PC-9 (cell line): Measurements from ENCODE around the gene SLCO2A1. TPM values are rescaled to one million over a fixed set of nuclear protein-coding genes. Genes with fewer than 3 reads are reported as not detected.

ENCODE experiments used
- BruUV-seq: library from RNA; stranded (reverse); fragments of 400-500 nt; replicated peaks from 2 replicates; lab custom pipeline; 2021; lab: Mats Ljungman, UMichigan
- CTCF ChIA-PET: fragments of 300-600 bp; sonication (Branson Sonifier 250); formaldehyde crosslinking; loops from one replicate; lab custom pipeline; 2022; ENCODE audit warnings: antibody characterized with exemption; lab: Charles Lee
- POLR2A ChIA-PET: fragments of 300-600 bp; sonication (Branson Sonifier 250); formaldehyde crosslinking; loops from one replicate; lab custom pipeline; 2022; ENCODE audit warnings: antibody characterized with exemption; ENCODE audit not compliant: unreplicated experiment; lab: Charles Lee
- DNase-seq, 2 experiments: peaks; one replicate each; pipeline versions ENCODE4 v3.0.0 to v3.0.0-alpha.2; 2015 to 2022; ENCODE audit warnings: mixed read lengths in 1 of 2
- H2AFZ ChIP-seq: fragments of 200-600 bp; sonication (generic); 2 replicates; pipeline ENCODE4 v1.8.1; 2017; ENCODE audit warnings: antibody characterized with exemption
- H3F3A ChIP-seq: fragments of 200-600 bp; sonication (generic); 2 replicates; pipeline ENCODE4 v1.8.1; 2017; ENCODE audit warnings: antibody characterized with exemption, mild to moderate bottlenecking, low read depth; ENCODE audit not compliant: insufficient read depth
- H3K27ac ChIP-seq: fragments of 200-600 bp; sonication (generic); 2 replicates; pipeline ENCODE4 v1.6.1; 2016; ENCODE audit warnings: mixed run types
- H3K27me3 ChIP-seq: fragments of 200-600 bp; sonication (generic); 2 replicates; pipeline ENCODE4 v1.6.1; 2016; ENCODE audit warnings: low read depth, mixed run types; ENCODE audit not compliant: insufficient read depth
- H3K36me3 ChIP-seq: fragments of 200-600 bp; sonication (generic); 2 replicates; pipeline ENCODE4 v1.6.1; 2016; ENCODE audit warnings: low read depth, mixed run types
- H3K4me1 ChIP-seq: fragments of 200-600 bp; sonication (generic); replicated peaks from 2 replicates; pipeline ENCODE4 v1.6.1; 2016; ENCODE audit warnings: mixed run types; ENCODE audit not compliant: insufficient read depth
- H3K4me2 ChIP-seq: fragments of 200-600 bp; sonication (generic); 2 replicates; pipeline ENCODE4 v1.6.1; 2017; ENCODE audit warnings: mixed run types
- H3K4me3 ChIP-seq: fragments of 200-600 bp; sonication (generic); 2 replicates; pipeline ENCODE4 v1.6.1; 2016; ENCODE audit warnings: mixed run types
- H3K79me2 ChIP-seq: fragments of 200-600 bp; sonication (generic); 2 replicates; pipeline ENCODE4 v1.6.1; 2017; ENCODE audit warnings: low read depth, mixed run types
- H3K9me2 ChIP-seq: fragments of 200-600 bp; sonication (generic); 2 replicates; pipeline ENCODE4 v1.8.1; 2017; ENCODE audit warnings: mild to moderate bottlenecking; ENCODE audit not compliant: insufficient read depth
- H3K9me3 ChIP-seq: fragments of 200-600 bp; sonication (generic); 2 replicates; pipeline ENCODE4 v1.8.1; 2016; ENCODE audit warnings: low read depth; ENCODE audit not compliant: insufficient read depth
- H4K20me1 ChIP-seq: fragments of 200-600 bp; sonication (generic); 2 replicates; pipeline ENCODE4 v1.8.1; 2017; ENCODE audit not compliant: insufficient read depth
- EZH2 ChIP-seq: fragments of 200-600 bp; sonication (generic); IDR thresholded peaks from 2 replicates; pipeline ENCODE4 v1.8.0; 2017; ENCODE audit warnings: antibody characterized with exemption, low read depth
- intact Hi-C: fragments of 100-400 bp; cut with micrococcal nuclease; formaldehyde crosslinking; loops from one replicate; pipeline ENCODE4 v1.10.0; 2022; ENCODE audit not compliant: unreplicated experiment
- total RNA-seq: library from RNA; stranded (reverse); gene quantifications from 2 replicates; pipeline ENCODE4 v1.2.3, GENCODE V29; 2021
- TF ChIP-seq, protein P1 (sequence below): fragments of 200-600 bp; sonication (generic); conservative IDR thresholded peaks from 2 replicates; pipeline ENCODE4 v1.6.1; 2017; ENCODE audit warnings: mixed run types, antibody characterized with exemption, mild to moderate bottlenecking, moderate library complexity

Gene SLCO2A1
- total RNA-seq, 1 experiment from 2014 or later: 0.44 TPM

GRCh38 chr3:133928136-133928893 is 101.4 kb downstream of the SLCO2A1 start:
- H3K36me3 ChIP-seq: no peaks in the 10 kb centered on the region
- H3K4me3 ChIP-seq: no peak overlapping the region
- CTCF ChIA-PET: no interaction called here
- no peak overlapping the region for H3K4me2 ChIP-seq
- H3K27me3 ChIP-seq: 0 out of 2 replicates have a peak, but pooled peaks cover 5% of the 10 kb centered on the region
- no peaks in the 10 kb centered on the region for H4K20me1 ChIP-seq
- H2AFZ ChIP-seq: no peak overlapping the region
- H3K27ac ChIP-seq: no peak overlapping the region
- no peaks in the 10 kb centered on the region for H3K9me3 ChIP-seq
- no peaks in the 10 kb centered on the region for H3K79me2 ChIP-seq
- H3K9me2 ChIP-seq: no peaks in the 10 kb centered on the region
- H3F3A ChIP-seq: no peaks in the 10 kb centered on the region
- POLR2A ChIA-PET: no interaction called here
- DNase-seq: no peak
- H3K4me1 ChIP-seq: no peaks in the 10 kb centered on the region
- intact Hi-C loops: loop anchor here (10.0 kb wide), 1 partner anchor 1194 kb away; no protein-coding TSS in a partner anchor
- TF ChIP-seq EZH2: no peak
- TF ChIP-seq, protein P1, sequence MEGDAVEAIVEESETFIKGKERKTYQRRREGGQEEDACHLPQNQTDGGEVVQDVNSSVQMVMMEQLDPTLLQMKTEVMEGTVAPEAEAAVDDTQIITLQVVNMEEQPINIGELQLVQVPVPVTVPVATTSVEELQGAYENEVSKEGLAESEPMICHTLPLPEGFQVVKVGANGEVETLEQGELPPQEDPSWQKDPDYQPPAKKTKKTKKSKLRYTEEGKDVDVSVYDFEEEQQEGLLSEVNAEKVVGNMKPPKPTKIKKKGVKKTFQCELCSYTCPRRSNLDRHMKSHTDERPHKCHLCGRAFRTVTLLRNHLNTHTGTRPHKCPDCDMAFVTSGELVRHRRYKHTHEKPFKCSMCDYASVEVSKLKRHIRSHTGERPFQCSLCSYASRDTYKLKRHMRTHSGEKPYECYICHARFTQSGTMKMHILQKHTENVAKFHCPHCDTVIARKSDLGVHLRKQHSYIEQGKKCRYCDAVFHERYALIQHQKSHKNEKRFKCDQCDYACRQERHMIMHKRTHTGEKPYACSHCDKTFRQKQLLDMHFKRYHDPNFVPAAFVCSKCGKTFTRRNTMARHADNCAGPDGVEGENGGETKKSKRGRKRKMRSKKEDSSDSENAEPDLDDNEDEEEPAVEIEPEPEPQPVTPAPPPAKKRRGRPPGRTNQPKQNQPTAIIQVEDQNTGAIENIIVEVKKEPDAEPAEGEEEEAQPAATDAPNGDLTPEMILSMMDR: no peak
- no TSS peak for BruUV-seq

DNA sequence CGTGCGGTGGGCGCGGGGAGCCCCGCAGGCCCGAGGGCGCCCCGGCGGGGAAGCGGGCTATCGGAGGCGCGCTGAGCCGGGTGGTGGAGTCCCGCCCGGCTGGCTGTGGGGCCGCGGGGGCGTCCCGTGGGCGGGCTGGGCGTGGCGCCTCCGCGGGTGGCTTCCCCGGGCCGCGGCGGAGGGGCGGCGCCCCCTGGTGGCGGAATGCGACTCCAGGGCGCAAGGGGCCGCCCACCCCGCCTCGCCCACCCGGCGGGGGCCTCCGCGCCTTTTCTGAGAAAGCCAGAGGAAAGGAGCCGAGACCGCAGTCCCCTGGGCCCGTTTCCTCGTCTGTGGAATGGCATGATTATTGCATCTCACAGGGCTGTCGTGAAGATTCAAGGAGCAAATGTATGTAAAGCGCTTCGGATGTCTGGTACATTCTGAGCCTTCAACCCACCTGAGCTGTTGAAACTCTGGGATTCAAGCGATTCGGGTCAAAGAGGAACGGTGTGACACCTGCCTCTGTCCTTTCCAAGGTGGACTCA is 102.1 kb downstream of the SLCO2A1 start:
- Histone ChIP-seq H3K27ac (no peak overlapping the region), H2AFZ (no peak overlapping the region), H3F3A (no peaks in the 10 kb centered on the region), H3K9me3 (no peaks in the 10 kb centered on the region), H3K27me3 (0 out of 2 replicates have a peak, but pooled peaks cover 5% of the 10 kb centered on the region), H3K36me3 (no peaks in the 10 kb centered on the region), H3K4me1 (no peaks in the 10 kb centered on the region), H3K79me2 (no peaks in the 10 kb centered on the region), H3K4me2 (no peak overlapping the region), H4K20me1 (no peaks in the 10 kb centered on the region), H3K9me2 (no peaks in the 10 kb centered on the region), H3K4me3 (no peak overlapping the region)
- BruUV-seq: no TSS peak
- DNase-seq: no peak
- POLR2A ChIA-PET: no interaction called here
- intact Hi-C loops: loop anchor here (10.0 kb wide), 1 partner anchor 1193 kb away; no protein-coding TSS in a partner anchor
- TF ChIP-seq EZH2: no peak
- TF ChIP-seq, protein P1: no peak
- CTCF ChIA-PET: no interaction called here

DNA sequence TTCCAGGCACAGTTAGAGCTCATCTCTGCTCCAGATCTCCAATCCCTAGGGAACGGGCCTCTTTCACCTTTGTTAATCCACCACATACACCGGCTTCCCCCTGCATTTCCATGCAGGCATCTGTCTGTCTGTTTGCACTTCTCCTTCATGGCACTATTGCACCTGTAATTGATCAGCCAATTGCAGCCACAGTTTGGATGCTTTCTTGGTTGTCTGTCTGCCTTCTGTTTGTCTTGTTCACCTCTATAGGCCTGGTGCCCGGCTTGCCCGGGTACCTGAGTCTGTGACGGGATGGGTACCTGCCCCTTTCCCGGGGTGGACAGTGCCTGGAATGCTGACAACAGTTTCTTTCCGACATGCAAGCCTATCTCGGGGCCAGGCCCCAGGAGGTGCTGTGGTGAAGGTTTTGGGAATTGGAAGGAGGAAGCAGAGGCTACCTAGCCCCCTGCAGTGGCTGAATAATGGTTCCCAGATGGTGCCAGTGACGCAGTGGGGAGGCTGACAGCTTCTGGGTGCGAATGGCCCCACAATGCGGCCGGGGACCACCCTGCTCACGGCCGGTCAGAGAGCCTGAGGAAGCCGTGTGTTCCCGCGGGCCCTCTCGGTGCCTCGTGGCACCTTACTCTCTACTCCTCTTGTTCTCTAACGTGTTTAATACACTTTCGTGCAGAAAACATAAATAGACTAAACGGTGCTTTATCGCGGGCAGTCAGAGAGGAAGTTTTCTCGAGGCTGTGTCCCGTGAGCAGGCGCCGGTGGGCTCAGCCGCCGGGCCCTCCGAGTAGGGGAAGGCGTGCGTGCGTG is 102.8 kb downstream of the SLCO2A1 start:
- no TSS peak for BruUV-seq
- intact Hi-C loops: loop anchor here (10.0 kb wide), 1 partner anchor 1192 kb away; no protein-coding TSS in a partner anchor
- no peaks in the 10 kb centered on the region for H3K79me2 ChIP-seq
- H3F3A ChIP-seq: no peaks in the 10 kb centered on the region
- no peaks in the 10 kb centered on the region for H4K20me1 ChIP-seq
- H3K4me1 ChIP-seq: no peaks in the 10 kb centered on the region
- H3K27me3 ChIP-seq: 0 out of 2 replicates have a peak, but pooled peaks cover 5% of the 10 kb centered on the region
- ChIA-PET CTCF (no interaction called here), POLR2A (no interaction called here)
- no peak for TF ChIP-seq EZH2
- TF ChIP-seq, protein P1: no peak
- no peak overlapping the region for H3K27ac ChIP-seq
- no peak overlapping the region for H3K4me3 ChIP-seq
- H3K9me2 ChIP-seq: no peaks in the 10 kb centered on the region
- H3K36me3 ChIP-seq: no peaks in the 10 kb centered on the region
- no peak overlapping the region for H3K4me2 ChIP-seq
- no peak overlapping the region for H2AFZ ChIP-seq
- DNase-seq: no peak
- H3K9me3 ChIP-seq: no peaks in the 10 kb centered on the region
